Activated B cell treated with CpG ODN at 0.5 μM for 24 hours (primary cell): ENCODE measurements around the gene ASPRV1. TPM values are rescaled to one million over a fixed set of nuclear protein-coding genes. Genes with fewer than 3 reads are reported as not detected.
A peak's percentile ranks its signal among the peaks of the same experiment; 100 is the strongest.

Experiments used
- ATAC-seq: fragments of 200-7000 bp; cut with Tn5 transposase; one replicate; pipeline ENCODE4 v1.10.0; 2021; ENCODE audit warnings: low read depth, mild to moderate bottlenecking, moderate library complexity
- CTCF ChIA-PET: fragments of 350-600 bp; sonication (Branson Sonifier 250); formaldehyde crosslinking; loops from one replicate; lab custom pipeline; 2021; ENCODE audit warnings: antibody characterized with exemption; lab: Charles Lee
- POLR2A ChIA-PET: fragments of 350-600 bp; sonication (Branson Sonifier 250); formaldehyde crosslinking; loops from one replicate; lab custom pipeline; 2021; ENCODE audit warnings: antibody characterized with exemption; lab: Charles Lee
- DNase-seq: peaks from one replicate; pipeline ENCODE4 v3.0.0; 2022
- H3K27ac Mint-ChIP-seq: one replicate; pipeline ENCODE4 v1.8.0; 2020; ENCODE audit warnings: mixed read lengths
- H3K27me3 Mint-ChIP-seq: one replicate; pipeline ENCODE4 v1.8.0; 2021; ENCODE audit warnings: mixed read lengths
- H3K36me3 Mint-ChIP-seq: one replicate; pipeline ENCODE4 v1.8.0; 2021; ENCODE audit warnings: low read depth, mixed read lengths
- H3K4me1 Mint-ChIP-seq: one replicate; pipeline ENCODE4 v1.8.0; 2021; ENCODE audit warnings: mixed read lengths
- H3K4me3 Mint-ChIP-seq: one replicate; pipeline ENCODE4 v1.8.0; 2020; ENCODE audit warnings: mild to moderate bottlenecking, mixed read lengths
- H3K9me3 Mint-ChIP-seq: one replicate; pipeline ENCODE4 v1.8.0; 2020; ENCODE audit warnings: mixed read lengths
- intact Hi-C: fragments of 100-400 bp; cut with micrococcal nuclease; formaldehyde crosslinking; loops from one replicate; pipeline ENCODE4 v1.15.1; 2024
- total RNA-seq: library from RNA; stranded (reverse); gene quantifications from 2 replicates; pipeline ENCODE4 v1.2.3, GENCODE V29; 2022
- TF ChIP-seq, protein P1 (sequence below): fragments of 200-600 bp; IDR thresholded peaks from one replicate; pipeline ENCODE4 v1.8.0; 2022; ENCODE audit warnings: antibody characterized with exemption, mild to moderate bottlenecking

Gene ASPRV1
- total RNA-seq, 1 donor from 2014 or later: 0.47 TPM

DNA sequence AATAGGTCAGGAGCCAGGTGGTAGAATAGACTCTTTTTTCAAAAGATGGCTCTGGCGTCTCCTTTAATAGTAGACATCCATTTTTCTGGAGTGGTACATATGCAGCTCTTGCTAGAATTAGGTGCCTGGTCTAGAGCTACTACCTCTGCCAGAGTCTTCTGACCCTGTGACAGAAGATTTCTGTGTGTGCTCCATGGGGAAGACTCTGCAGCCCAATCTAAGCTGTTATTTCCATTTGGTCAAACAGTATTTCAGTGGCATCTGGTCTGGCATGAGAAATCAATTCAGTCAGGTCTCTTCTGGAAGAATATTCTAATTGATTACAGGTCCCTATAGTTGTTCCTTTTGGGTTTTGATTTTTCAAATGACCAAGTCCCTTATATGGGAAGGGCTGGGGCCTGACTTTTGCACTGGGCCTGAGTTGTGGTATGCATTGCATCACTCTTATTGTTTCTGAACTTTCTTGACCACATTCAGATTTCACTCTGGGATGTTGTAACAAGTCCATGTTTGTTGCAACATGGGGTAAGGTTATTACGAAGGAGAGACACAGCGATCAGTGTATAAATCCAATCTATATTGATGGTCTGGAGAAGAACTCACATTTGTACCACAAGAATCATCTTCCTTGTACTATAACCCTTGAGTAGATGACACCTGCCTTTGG is 34.4 kb downstream of the ASPRV1 start:
- no peak overlapping the region for H3K4me3 Mint-ChIP-seq
- H3K36me3 Mint-ChIP-seq: peaks cover 41% of the 10 kb centered on the region
- TF ChIP-seq, protein P1, sequence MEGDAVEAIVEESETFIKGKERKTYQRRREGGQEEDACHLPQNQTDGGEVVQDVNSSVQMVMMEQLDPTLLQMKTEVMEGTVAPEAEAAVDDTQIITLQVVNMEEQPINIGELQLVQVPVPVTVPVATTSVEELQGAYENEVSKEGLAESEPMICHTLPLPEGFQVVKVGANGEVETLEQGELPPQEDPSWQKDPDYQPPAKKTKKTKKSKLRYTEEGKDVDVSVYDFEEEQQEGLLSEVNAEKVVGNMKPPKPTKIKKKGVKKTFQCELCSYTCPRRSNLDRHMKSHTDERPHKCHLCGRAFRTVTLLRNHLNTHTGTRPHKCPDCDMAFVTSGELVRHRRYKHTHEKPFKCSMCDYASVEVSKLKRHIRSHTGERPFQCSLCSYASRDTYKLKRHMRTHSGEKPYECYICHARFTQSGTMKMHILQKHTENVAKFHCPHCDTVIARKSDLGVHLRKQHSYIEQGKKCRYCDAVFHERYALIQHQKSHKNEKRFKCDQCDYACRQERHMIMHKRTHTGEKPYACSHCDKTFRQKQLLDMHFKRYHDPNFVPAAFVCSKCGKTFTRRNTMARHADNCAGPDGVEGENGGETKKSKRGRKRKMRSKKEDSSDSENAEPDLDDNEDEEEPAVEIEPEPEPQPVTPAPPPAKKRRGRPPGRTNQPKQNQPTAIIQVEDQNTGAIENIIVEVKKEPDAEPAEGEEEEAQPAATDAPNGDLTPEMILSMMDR: no peak
- no peak overlapping the region for H3K27ac Mint-ChIP-seq
- ATAC-seq (no peak), DNase-seq (no peak)
- H3K4me1 Mint-ChIP-seq: peaks cover 3% of the 10 kb centered on the region
- intact Hi-C loops: no loop called here
- ChIA-PET CTCF (no interaction called here), POLR2A (no interaction called here)
- no peaks in the 10 kb centered on the region for H3K9me3 Mint-ChIP-seq
- H3K27me3 Mint-ChIP-seq: no peaks in the 10 kb centered on the region

DNA sequence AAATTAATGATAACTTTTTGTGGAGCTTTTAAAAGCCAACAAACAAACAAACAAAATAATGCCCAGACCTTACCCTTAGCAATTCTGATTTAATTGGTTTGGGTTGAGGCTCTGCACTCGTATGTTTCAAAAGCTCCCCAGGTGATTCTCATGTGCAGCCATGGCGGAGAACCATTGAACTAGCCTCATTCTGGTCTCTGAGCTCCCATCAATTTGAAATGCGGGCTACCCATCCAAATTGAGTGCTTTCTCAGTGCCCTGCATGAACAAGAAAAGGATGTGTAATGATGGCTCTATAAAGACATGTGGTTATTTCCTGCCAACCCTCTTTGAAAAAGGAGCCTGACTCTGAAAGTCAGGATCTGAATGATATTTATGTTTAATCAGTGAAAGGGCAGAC is 38.3 kb downstream of the ASPRV1 start:
- Mint-ChIP-seq H3K4me3 (no peak overlapping the region), H3K27me3 (no peaks in the 10 kb centered on the region), H3K36me3 (peaks cover 39% of the 10 kb centered on the region), H3K9me3 (no peaks in the 10 kb centered on the region), H3K4me1 (peaks cover 7% of the 10 kb centered on the region), H3K27ac (no peak overlapping the region)
- ATAC-seq (no peak), DNase-seq (no peak)
- CTCF ChIA-PET: no interaction called here
- POLR2A ChIA-PET: no interaction called here
- TF ChIP-seq, protein P1: no peak
- intact Hi-C loops: no loop called here

DNA sequence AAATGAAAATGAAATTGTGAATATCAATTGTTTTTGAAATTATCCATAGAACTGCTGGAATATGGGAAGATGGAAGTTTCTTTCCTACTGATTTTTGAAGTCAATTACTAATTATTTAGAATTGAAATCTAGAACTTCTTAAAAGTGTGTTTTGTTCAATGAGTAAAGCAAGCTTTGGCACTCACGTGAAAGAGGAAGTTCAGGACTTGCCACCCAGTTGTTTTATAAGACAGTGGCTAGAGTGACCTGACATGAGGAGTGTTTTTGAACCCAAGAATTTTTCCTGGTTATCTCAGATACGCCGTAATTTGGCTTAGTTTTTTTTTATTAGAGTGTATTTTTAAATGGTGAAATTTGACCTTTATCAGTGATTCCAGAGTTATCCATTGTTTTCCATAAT is 43.0 kb downstream of the ASPRV1 start:
- POLR2A ChIA-PET: interaction anchor here (0.6 to 0.9 kb wide), 3 partner anchors 206 to 339 kb away, joined by 3 to 7 read pairs (median 3); partner anchors contain the start of gene PCYOX1
- ATAC-seq: no peak
- intact Hi-C loops: loop anchor here (10.0 kb wide), 4 partner anchors 484 to 1146 kb away; partner anchors contain the start of genes NAGK, NFU1 and TEX261
- TF ChIP-seq, protein P1: no peak
- H3K9me3 Mint-ChIP-seq: no peaks in the 10 kb centered on the region
- H3K4me3 Mint-ChIP-seq: no peak overlapping the region
- peaks cover 35% of the 10 kb centered on the region for H3K4me1 Mint-ChIP-seq
- H3K27me3 Mint-ChIP-seq: no peaks in the 10 kb centered on the region
- CTCF ChIA-PET: no interaction called here
- DNase-seq: no peak
- H3K27ac Mint-ChIP-seq: peak overlapping the region; percentile 41
- peaks cover 32% of the 10 kb centered on the region for H3K36me3 Mint-ChIP-seq

DNA sequence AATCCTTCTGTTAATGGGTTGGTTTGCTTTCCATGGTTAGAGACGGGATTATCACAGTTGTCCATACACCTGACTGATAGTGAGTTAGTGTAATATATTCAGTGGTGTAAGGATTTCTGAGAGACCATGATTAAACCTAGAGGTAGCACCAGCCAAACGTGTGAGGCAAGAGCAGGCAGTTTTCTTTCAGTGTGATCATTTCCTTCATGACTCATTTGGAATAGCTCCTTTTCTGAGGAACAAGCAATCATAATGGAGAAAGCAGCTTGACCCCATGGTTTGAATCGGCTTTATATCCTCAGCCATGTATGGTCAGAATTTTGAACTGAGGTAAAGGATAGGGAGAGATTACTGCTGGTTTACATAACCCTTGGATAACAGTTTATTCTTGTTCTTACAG is 43.6 kb downstream of the ASPRV1 start:
- peak overlapping the region; percentile 41 for H3K27ac Mint-ChIP-seq
- H3K9me3 Mint-ChIP-seq: no peaks in the 10 kb centered on the region
- POLR2A ChIA-PET: interaction anchor here (0.6 to 7.5 kb wide), 4 partner anchors 168 to 273 kb away, joined by 3 to 192 read pairs (median 3); partner anchors contain the start of genes C2orf42 and PCBP1
- ATAC-seq (no peak), DNase-seq (no peak)
- intact Hi-C loops: loop anchor here (10.0 kb wide), 4 partner anchors 483 to 1147 kb away; partner anchors contain the start of genes NAGK, NFU1 and TEX261
- H3K36me3 Mint-ChIP-seq: peaks cover 27% of the 10 kb centered on the region
- H3K4me3 Mint-ChIP-seq: no peak overlapping the region
- H3K4me1 Mint-ChIP-seq: peaks cover 38% of the 10 kb centered on the region
- TF ChIP-seq, protein P1: no peak
- H3K27me3 Mint-ChIP-seq: no peaks in the 10 kb centered on the region
- CTCF ChIA-PET: no interaction called here

DNA sequence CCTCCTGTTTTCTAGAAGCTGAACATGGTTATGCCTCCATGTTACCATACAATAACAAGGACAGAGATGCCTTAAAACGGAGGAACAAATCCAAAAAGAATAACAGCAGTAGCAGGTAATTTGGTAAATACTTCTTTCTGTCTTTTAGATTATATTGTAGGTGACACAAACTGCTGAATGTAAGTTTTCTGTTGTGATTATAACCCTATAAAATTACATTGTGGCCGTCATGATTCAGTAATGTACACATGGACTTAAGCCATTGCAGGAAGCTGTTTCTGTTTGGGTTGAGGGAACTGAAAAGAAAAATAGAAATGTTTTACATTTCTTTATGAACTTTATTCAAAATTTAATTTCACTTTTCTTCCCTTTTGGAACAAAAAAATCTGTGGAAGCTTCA is 45.3 kb downstream of the ASPRV1 start:
- intact Hi-C loops: loop anchor here (10.0 kb wide), 4 partner anchors 481 to 1149 kb away; partner anchors contain the start of genes NAGK, NFU1 and TEX261
- Mint-ChIP-seq H3K9me3 (no peaks in the 10 kb centered on the region), H3K27ac (peak overlapping the region; percentile 35), H3K27me3 (no peaks in the 10 kb centered on the region), H3K4me3 (peak overlapping the region; percentile 67), H3K4me1 (peaks cover 42% of the 10 kb centered on the region), H3K36me3 (peaks cover 21% of the 10 kb centered on the region)
- DNase-seq (no peak), ATAC-seq (no peak)
- CTCF ChIA-PET: interaction anchor here (0.9 kb wide), 1 partner anchor 227 kb away, joined by 4 read pairs; no protein-coding TSS in a partner anchor
- POLR2A ChIA-PET: interaction anchor here (2.6 to 7.5 kb wide), 6 partner anchors 22 to 274 kb away, joined by 30 to 195 read pairs (median 95); partner anchors contain the start of genes C2orf42, PCBP1 and SNRNP27
- TF ChIP-seq, protein P1: no peak
